Stimulated activated CD4-positive, alpha-beta T cell treated with anti-CD3 and anti-CD28 coated beads, Interleukin-2, amount 100 ng/mL, for 48 hours (primary cell): ENCODE data around the gene NXT1.
A peak's percentile ranks its signal among the peaks of the same experiment; 100 is the strongest.
"Not testable (repeated sequence)": the region's sequence is repeated elsewhere in the genome, so short reads cannot be mapped to it uniquely, and the experiment has no call there.

Experiments
- DNase-seq, 2 donors: peaks; one replicate each; pipeline ENCODE4 v3.0.0-alpha.2; 2020

The NXT1 gene

DNA sequence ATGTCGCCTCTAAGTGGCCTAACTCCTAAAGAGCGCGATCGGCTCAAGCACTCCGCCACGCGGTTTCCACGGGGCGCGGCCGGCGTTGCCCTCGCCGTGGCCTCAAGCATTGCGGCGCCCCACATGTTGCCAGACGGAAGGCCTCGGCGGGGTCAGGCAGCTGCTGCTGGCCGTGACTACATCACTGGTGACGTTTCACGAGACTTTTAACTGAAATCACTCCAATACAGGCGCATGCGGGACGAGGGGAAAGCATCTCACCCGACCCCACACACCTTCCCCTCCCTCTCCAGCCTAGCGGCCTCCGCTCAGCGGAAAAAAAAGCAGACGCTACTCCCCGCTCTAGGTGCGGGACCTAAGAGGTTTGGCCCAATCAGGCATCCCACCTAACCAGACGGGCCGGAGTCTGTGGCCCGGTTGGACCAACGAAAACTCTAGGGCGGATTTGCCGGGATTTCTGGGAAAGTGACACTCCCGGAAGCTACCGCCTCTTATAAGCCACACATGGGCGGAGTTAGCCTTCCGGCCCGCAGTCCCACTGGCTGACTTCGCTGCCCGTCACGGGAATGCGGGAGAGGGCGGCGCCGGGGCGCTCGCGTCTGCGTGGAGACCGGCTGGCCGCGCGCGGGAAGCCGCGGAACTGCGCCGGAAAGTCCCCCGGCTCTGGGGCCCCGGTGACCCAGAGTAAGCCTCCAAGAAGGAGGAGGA, at the start of gene NXT1:
Gene NXT1 (plus strand): TSS at position 596 of the 708 bp plus-strand sequence. CDS start 3,251 bp downstream, outside the sequence.
- DNase-seq = peak; percentile 92 to 96

DNA sequence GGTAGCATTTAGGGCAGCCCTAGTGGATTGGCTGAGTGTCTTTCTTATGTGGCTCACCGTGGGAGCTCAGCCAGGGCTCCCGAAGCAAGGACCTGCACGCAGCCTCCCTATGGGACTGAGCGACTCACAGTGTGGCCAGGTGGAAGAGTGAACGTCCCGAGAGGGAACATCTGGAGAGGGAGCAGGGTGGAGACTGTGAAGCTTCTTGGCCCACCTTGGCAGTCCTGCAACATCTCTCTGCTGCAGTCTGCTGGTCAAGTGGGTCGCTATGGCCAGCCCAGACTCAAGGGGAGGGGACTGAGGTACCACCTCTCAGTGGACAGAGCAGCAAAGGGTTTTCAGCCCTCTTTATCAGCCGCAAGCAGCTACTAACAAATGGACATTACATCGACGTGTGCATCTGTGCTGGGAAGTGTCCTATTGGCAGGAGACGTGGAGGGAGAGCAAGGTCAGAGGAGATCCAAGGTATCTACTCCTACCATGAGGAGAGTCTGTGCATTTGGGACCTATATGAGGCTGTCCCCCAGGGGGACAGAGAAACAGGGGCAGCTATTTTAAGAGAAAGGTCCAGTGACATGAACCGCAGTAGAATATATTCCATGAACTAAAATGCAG, 49.0 kb upstream of the NXT1 start:
- DNase-seq = no peak

DNA sequence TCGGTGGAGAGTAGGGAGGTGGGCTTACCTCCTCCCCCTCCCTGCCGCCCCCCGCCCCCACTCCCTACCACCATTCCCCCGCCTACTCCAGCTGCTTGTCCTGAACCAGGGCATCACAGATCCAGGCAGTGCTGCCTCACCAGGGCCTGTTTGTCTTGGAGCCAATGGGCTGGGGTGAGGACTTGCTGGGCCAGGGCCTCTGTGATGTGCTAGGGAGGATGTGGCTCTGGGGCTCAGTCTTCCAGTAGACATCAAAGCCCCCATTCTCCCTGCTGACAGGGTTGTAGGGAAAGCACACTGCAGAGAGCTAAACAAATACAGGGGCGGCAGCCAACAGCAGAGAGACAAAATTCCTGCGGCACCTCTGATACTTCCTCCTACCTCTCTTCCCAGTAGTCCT, 48.2 kb upstream of the NXT1 start:
- DNase-seq = no peak

DNA sequence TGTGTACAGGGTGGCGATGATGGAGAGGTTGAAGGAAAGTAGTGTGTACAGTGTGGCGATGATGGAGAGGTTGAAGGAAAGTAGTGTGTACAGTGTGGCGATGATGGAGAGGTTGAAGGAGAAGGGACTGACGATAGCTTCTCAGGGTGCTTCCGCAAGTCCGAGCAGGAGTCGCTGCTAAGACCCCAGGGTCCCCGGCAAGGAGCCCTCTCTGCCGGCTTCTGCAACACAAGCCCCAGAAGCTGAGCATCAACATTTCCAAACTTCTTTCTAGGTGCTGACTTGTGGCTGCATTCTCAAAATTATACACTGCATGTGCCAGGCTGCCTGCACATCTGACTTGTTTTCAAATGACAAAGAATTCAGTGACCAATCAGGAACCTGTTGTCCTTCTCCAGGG, 47.8 kb upstream of the NXT1 start:
- DNase-seq = no peak

DNA sequence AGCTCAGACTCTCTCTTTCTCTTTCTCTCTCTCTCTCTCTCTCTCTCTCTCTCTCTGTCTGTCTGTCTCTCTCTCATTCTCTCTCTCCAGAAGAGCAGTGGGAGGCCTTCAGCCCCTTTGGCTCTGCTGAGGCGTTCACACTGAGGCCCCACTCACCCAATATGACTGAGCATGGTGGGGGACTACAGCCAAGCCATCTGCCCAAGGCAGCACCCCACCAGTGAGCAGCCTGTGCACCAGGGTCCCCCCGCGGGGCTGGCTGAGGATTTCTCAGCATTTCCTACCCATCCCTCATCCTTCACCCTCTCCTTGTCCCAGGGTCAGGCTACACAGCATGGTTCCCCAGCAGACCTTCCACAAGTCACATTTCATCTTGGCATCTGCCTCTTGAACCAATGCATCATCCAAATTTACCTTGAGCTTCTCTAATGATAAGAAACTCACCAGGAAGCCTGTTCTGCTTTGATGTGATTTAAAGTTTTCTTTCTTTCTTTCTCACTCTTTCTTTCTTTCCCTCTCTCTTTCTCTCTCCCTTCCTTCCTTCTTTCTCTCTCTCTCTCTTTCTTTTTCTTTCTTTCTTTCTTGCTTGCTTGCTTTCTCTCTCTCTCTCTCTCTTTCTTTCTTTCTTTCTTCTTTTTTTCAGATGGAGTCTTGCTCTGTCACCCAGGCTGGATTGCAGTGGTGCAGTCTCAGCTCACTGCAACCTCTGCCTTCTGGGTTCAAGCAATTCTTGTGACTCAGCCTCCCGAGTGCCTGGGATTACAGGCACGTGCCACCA, 47.1 kb upstream of the NXT1 start:
- no peak for DNase-seq

DNA sequence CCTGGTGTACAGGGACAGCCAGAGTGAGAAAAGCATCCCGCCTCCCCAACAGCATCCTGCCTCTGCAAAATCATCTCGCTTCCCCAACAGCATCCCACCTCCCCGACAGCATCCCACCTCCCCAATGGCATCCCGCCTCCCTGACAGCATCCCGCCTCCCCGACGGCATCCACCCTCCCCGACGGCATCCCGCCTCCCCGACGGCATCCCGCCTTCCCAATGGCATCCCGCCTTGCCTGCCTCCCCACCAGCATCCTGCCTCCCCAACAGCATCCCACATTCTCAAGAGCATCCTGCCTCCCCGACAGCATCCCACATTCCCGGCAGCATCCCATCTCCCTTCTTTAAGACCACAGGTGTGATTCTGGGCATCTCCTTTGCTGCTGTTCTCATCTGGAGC, 46.0 kb upstream of the NXT1 start:
- DNase-seq = no peak

DNA sequence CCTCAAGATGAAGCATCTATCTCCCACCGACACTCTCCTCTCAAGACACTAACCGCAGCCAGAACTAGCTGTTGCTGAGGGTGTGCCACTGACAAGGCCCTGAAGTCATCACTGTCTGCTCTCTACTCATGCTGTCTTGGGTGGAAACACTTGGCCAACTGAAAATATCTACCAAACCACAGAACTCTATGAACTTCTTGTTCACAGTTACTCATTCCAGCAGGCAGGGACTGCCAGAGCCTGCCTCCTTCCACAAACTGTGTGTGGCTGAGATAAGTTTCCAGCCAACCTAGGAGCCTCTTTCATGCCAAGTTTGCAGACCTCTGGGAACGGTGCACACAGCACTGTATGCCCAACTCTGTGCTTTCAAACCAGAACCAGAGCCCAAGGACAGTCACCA, 45.5 kb upstream of the NXT1 start:
- no peak for DNase-seq

DNA sequence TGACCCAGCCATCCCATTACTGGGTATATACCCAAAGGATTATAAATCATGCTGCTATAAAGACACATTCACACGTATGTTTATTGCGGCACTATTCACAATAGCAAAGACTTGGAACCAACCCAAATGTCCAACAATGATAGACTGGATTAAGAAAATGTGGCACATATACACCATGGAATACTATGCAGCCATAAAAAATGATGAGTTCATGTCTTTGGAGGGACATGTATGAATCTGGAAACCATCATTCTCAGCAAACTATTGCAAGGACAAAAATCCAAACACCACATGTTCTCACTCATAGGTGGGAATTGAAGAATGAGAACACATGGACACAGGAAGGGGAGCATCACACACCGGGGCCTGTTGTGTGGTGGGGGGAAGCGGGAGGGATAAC, 43.2 kb upstream of the NXT1 start:
- DNase-seq = not testable (repeated sequence)

DNA sequence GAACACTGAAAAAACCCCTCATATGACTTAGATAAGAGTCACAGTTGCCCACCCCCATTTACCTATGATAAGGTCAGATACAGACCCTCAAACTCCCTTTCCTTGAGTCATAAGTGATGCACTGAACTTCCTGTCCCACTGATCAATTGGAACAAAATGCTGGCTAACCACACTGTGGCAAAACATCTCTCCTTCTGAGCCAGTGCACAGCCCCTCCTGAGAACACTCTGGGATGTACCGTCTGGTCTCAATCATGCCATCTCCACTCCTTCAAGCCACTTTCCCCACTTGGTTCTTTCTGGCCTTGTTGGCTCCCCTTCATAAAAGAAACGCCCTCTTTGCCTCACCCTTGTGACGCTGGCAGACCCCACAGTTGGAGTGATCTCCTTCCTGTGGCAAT, 42.6 kb upstream of the NXT1 start:
- DNase-seq = no peak

DNA sequence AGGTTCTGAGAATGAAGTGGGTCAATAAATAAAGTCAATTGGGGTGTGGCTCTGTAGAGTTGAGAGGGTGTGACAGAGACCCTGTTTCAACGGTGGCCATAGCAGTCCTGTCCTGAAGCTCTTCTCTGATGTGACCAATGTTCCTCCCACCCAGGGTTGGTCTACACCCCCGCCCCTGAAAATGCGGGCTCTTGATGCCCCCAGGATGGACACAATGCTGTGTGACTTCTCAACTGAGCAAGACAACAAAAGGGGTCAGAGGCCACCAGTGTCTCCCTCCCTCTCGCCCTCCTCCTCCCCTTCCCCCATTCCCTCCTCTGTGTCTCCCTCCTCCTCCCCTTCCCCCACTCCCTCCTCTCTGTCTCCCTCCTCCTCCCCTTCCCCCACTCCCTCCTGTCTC, 41.7 kb upstream of the NXT1 start:
- no peak for DNase-seq

DNA sequence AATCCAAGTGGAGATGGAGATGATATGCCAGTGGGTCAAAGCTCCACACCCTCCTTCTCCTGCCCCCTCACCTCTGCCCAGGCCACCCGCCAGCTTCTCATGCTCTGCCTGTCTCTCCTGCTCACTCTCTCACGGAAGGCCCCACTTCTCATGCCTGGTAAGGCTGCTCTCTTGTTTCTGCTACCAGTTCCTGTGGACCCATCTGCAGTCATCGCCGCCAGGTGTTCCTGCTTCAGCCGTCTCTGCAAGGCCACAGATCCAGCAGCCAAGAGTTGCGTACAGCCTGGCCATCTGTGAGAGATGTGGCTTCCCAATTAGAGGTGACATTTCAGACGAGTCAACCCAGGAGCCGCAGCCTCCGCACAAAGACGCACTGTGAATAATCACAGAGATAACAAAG, 40.8 kb upstream of the NXT1 start:
- DNase-seq = no peak

DNA sequence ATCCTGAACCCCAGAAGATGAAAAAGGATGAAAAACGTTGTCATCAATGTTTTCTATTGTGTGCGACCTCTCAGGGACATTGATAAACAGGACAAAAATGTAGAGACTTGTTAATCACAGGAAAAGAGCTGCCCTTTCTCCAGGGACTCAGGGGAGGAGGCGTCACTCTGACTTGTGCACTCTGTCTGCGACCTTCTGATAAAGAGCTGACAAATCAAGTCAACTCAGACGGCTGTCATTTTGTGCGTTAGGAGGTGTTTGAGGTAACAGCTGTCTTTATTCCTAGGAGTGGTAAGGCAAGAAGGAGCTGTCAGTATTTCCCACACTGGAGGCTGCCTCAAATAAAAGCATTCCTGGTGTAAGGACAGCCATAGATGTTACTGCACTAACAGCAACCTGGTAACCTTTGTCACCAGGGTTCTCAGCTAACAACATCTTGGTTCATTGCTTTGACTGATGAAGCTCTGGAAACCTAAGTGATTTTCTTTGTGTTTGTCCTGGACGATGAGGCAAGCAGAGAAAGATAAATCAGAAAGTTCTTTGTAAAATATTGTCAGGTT, 38.6 kb upstream of the NXT1 start:
- no peak for DNase-seq

DNA sequence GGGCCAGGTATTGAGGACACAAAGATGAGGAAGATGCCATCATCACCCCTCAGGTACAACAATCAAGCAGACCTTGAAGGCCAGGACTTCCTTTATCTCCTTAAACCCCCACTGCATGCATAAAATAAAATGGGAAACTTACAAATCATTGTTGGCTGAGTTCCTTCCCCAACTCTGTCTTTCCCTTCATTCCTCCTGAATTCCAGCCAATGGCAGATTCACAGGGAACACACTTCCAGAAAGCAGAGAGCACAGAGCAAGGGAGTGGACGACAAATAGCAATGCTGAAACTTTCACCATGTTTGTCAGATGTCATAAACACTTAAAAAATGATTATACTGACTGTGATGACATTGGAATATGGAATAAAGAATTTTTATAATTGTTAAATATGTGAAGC, 37.3 kb upstream of the NXT1 start:
- DNase-seq = no peak

DNA sequence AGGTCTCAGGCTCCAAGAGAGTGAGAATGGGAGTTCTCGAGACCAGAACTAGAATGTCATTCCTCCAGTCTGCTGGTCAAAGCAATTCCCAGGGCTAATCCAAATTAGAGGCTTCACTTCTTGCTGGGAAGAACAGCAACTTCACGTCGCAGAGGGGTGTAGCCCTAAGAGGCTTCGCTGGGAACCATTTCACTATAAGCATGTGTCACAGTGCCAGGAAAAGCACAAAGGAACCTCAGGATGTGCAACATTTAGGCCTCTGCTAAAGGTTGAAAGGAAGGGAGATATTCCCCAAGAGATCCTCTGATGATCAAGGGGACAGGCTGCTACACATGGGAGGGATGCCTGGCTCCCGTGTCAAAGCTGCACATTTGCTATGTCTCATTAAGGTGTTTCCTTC, 35.9 kb upstream of the NXT1 start:
- no peak for DNase-seq

DNA sequence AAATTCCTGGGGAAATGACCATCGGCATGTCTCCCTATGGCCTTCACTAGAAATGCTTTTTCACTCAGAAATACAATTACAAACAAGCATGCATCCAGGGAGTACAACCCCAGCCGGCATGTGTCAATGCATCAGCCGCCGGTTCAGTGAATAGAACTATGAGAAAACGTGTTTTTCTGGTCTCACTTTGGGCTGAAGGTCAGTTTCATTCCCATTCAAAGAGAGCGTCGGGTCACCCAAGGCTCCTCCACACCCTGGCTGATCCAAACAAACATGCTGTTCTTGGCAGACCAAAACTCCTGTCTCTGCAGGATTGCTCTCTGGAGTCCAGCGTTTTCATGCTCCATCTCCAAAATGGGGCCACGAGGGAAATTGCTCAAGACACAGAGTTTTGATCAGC, 35.5 kb upstream of the NXT1 start:
- DNase-seq = no peak

DNA sequence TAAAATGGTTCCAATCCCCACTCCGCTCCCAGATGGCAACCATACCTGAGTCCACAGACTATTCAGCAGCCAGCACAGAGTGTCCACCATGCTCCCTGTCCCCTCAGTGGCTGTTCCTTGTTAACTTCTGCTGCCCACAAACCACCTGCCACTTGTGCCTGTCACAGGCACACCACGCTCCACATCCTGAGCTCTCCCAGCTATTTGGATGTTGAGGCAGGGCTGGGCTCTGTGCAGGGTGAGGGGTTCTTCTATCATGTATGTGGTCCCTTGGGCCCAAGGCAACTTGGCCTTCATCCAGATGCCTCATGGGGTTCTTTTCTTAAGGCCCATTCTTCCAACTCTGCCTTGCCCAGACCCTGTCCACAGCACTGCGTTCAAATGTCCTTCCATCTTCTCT, 34.0 kb upstream of the NXT1 start:
- DNase-seq = no peak

DNA sequence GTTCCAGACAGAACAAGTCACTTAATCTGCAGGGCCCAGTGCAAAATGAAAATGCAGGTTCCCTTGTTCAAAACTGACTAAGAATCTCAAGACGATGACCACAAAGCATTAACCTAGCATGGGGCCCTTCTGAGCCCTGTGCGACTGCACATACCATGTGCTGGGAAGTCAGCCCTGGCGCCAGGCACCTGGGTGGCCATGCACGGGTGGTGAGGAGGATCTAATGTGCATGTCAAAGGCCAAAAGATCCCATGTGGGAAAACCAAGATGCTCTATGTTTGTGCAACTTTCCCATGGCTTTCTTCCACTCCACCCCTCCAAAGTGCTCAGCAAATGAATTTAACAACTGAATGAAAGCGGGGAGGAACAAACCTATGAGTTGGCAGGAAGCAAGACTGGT, 33.5 kb upstream of the NXT1 start:
- DNase-seq = no peak

DNA sequence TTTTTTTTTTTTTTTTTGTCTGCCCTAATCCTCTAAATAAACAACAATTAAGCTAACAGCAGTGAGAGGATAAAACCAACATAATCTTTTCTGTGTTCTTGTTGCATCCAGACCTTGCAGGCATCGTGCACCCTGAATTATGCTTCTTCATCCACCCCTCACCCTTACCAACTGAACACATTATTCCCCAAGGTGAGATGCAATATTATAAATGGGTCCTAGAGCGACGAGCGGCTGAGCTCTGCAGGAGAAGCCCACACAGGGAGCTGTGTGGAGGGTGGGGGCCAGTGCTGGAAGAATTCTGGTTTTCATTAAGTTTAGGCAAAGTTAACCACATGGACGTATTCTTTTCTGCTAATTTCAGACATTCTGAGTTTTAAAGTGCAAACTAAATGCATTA, 32.2 kb upstream of the NXT1 start:
- DNase-seq = no peak

DNA sequence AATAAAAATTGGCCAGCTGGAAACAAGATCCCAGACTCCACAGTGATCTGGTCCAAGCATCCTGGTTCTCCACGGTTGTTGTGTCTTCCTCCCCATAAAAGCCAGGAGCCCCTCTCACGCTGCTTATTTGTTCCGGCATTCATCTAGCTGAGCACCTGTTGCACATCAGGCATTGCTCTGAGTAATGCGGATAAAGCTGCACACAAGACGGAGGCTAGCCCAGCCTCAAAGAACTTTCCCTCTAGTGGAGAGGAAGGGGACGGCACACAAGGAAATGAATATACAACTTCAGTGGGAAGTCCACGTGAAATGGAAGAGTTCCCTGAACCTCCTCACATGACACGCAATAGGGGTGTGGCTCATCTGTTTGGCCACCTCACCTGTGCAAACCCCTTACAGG, 30.3 kb upstream of the NXT1 start:
- DNase-seq = no peak

DNA sequence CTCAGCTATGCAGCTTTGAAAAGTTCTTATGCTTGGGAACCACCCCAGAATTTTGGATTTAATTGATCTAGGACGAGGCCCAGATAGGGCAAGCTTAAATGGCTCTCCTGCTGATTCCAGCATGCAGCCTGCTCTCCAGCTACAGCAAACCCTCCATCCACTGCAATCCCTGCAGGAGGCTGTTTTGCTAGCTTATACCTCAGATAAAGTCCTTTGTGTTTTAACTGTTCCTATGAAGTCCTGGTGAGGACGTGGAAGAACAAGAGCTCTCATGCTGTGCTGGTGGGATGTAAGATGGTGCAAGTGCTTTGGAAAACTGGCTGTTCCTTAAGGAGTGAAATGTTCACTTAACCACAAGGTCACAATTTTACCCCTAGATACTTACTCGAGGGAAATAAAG, 25.5 kb upstream of the NXT1 start:
- no peak for DNase-seq

DNA sequence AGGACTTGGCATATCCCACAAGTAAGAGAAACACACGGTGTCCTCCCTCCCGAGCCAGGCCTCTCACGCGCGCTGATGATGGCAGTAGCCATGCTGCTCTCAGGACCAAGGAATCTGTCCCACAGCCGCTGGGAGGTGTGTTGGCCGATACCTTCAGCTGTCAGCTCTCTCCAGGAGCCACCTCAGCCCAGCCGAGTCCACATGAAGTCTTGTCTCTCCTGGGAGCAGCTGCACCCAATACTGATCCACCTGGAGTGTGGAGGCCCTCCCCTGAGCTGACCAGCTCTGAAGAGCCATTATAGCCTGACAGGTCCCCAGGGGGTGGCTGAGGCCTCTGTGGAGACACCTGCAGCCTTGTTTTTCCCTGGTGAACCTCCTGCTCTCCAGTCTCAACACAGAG, 23.8 kb upstream of the NXT1 start:
- no peak for DNase-seq

DNA sequence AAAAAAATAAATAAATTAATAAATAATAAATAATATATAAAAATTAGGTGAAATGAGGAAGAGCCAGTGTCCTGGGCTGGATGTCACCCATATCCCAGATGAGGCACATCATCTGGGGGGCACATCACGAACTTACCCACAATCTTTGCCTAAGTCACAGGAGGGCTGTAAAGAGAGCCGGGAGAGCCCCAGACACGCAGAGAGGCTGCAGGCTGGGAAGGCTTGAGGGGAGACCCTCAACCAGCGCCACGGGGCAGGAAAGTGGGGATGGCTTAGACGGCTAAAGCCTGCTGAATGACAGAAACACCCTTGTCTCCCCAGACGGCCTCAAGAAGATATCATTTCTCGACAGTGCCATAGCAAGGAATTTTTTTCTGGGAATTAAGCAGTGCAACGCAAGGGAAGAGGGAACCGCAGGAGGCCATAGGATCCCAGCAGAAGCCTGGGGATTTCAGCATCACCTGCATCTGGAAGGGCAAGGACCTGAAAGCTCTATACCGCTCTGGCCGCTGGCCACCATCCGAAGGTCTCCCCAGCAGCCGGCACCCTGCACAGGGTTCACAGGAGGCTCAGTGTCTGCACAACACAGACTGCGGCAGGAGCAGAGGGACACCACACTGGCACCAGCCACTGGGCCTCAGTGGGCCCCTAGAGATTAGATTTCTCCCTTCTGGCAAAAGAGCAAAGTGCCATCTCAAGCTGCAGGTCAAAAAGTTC, 22.8 kb upstream of the NXT1 start:
- DNase-seq = no peak
